ENCODE data around the gene BCL2L12.

- TF ChIP-seq CTCF (IDR thresholded peaks at IDR 0.05; ENCODE audit: borderline replicate concordance, extremely low read depth, low read length, poor library complexity, severe bottlenecking) (no peak), EZH2 (IDR thresholded peaks at IDR 0.05; ENCODE audit: borderline replicate concordance, low read depth, low read length, severe bottlenecking) (no peak)
Observed at GRCh38 chr19:49658566-49659442, 6.9 kb upstream of the BCL2L12 start.

Measured in DND-41 (cell line).